Spleen (tissue), 11 donors: ENCODE results near the gene NFE2L2. TPM values are rescaled to one million over a fixed set of nuclear protein-coding genes. Genes with fewer than 3 reads are reported as not detected.

Experiments
- DNase-seq: peaks from one replicate; pipeline ENCODE4 v3.0.0-alpha.2; 2020
- H3K27ac ChIP-seq, 8 donors: fragments of 200-600 bp; sonication (generic) in 7 of 8; 1 replicate in 4 of 8; 2 replicates in 4 of 8; pipeline versions ENCODE4 v1.5.0 to v1.8.0; 2016 to 2021; ENCODE audit warnings: inconsistent platforms in 4 of 8, mild to moderate bottlenecking in 4 of 8, moderate library complexity in 1 of 8
- H3K27me3 ChIP-seq, 7 donors: fragments of 200-600 bp; sonication (generic) in 6 of 7; replicated peaks in 1 of 7; 1 replicate in 4 of 7; 2 replicates in 3 of 7; pipeline versions ENCODE4 v1.5.0 to v1.8.0; 2016 to 2021; ENCODE audit warnings: inconsistent platforms in 3 of 7, mild to moderate bottlenecking in 1 of 7
- H3K36me3 ChIP-seq, 6 donors: fragments of 200-600 bp; sonication (generic) in 5 of 6; 1 replicate in 4 of 6; 2 replicates in 2 of 6; pipeline versions ENCODE4 v1.5.0 to v1.8.0; 2016 to 2021; ENCODE audit warnings: inconsistent platforms in 2 of 6
- H3K4me1 ChIP-seq, 6 donors: fragments of 200-600 bp; sonication (generic) in 5 of 6; 1 replicate in 3 of 6; 2 replicates in 3 of 6; pipeline versions ENCODE4 v1.5.0 to v1.8.0; 2016 to 2021; ENCODE audit warnings: inconsistent platforms in 3 of 6
- H3K4me3 ChIP-seq, 8 donors: fragments of 200-600 bp; sonication (generic) in 7 of 8; 1 replicate in 4 of 8; 2 replicates in 4 of 8; pipeline versions ENCODE4 v1.5.0 to v1.8.0; 2016 to 2021; ENCODE audit warnings: inconsistent platforms in 4 of 8, mild to moderate bottlenecking in 4 of 8, moderate library complexity in 2 of 8
- H3K9me3 ChIP-seq, 8 donors: fragments of 200-600 bp; sonication (generic) in 7 of 8; 1 replicate in 4 of 8; 2 replicates in 4 of 8; pipeline versions ENCODE4 v1.5.0 to v1.8.0; 2016 to 2021; ENCODE audit warnings: inconsistent platforms in 4 of 8
- CTCF ChIP-seq, 11 experiments: fragments of 200-600 bp in 7 of 11; fragments of 450-650 bp in 4 of 11; sonication (generic) in 4 of 11; IDR thresholded peaks in 8 of 11; conservative IDR thresholded peaks in 3 of 11; 1 replicate in 7 of 11; 2 replicates in 4 of 11; pipeline versions ENCODE4 v1.4.0 to v1.8.0; 2016 to 2021; ENCODE audit warnings: antibody characterized with exemption in 11 of 11, inconsistent platforms in 4 of 11, mild to moderate bottlenecking in 1 of 11
- POLR2A ChIP-seq, 3 donors: fragments of 450-650 bp; IDR thresholded peaks; one replicate each; pipeline ENCODE4 v1.5.1; 2017; ENCODE audit warnings: antibody characterized with exemption in 3 of 3, mild to moderate bottlenecking in 1 of 3
- POLR2AphosphoS5 ChIP-seq, 3 donors: sonication (generic); formaldehyde crosslinking; IDR thresholded peaks; one replicate each; pipeline ENCODE4 v1.5.1; 2017; ENCODE audit warnings: antibody characterized with exemption in 3 of 3
- WGBS, 5 donors: extraction: QIAGEN DNeasy Blood & Tissue Kit in 3 of 5; methylation state at CpG; one replicate each; pipeline versions ENCODE4 v1.1.5 to v1.1.7; 2013 to 2018; 5-methylcytosine and 5-hydroxymethylcytosine counted together
- intact Hi-C: fragments of 100-400 bp; cut with DNase I; formaldehyde crosslinking; loops from one replicate; pipeline ENCODE4 v1.15.0; 2023; ENCODE audit warnings: low total_unique reads
- polyA plus RNA-seq, 3 donors: library from polyadenylated mRNA; stranded (reverse); fragments of 200-250 nt; gene quantifications; one replicate each; pipeline ENCODE4 v1.2.1, GENCODE V29; 2013
- total RNA-seq, 7 donors: library from RNA; depleted of rRNA in 3 of 7; stranded (reverse); fragments of >200 nt in 3 of 7; fragmentation: NEBNext Ultra II Directional in 4 of 7; extraction: Animal tissue kit (Norgen Biotek cat#: 25700) in 4 of 7; gene quantifications; one replicate each; pipeline versions ENCODE4 v1.1.0 to v1.2.1, GENCODE V29; 2016 to 2021
- donor health status: healthy with polysubstance abuse.
- donor health status: DM: no; HTN: no; CAD: no; lungs with moderate emphysema.
- donor health status: DM: no; HTN: no; CAD: no.
- donor health status: Bipolar disorder and iron deficiency.
- donor health status: healthy.
- donor health status: DM: no; HTN: no; CAD: no.
- donor health status: DM: yes; HTN: yes; CAD: no.

NFE2L2 gene
- total and polyA plus RNA-seq, 10 donors: 25.9 to 148 (median 101) TPM

GRCh38 chr2:177275040-177275742 lies 10.7 kb upstream of the NFE2L2 start:
- DNase-seq: no peak
- no peaks in the 10 kb centered on the region for H3K36me3 ChIP-seq
- no peaks in the 10 kb centered on the region for H3K9me3 ChIP-seq
- intact Hi-C loops: no loop called here
- H3K27me3 ChIP-seq: no peaks in the 10 kb centered on the region
- no peak overlapping the region for H3K27ac ChIP-seq
- H3K4me1 ChIP-seq: no peaks in the 10 kb centered on the region
- no peak overlapping the region for H3K4me3 ChIP-seq
- WGBS, 5 donors: 82 to 93% (median 91%) methylated on average over 5 of the region's 5 CpGs
- no peak for TF ChIP-seq POLR2A (IDR thresholded peaks at IDR 0.05)
- no peak for TF ChIP-seq CTCF (IDR thresholded peaks at IDR 0.05 in 8 of 11, conservative IDR thresholded peaks at IDR 0.05 in 3 of 11)
- no peak for TF ChIP-seq POLR2AphosphoS5 (IDR thresholded peaks at IDR 0.05)

- intact Hi-C loops: no loop called here
- Histone ChIP-seq H3K9me3 (no peaks in the 10 kb centered on the region), H3K4me1 (no peaks in the 10 kb centered on the region), H3K27ac (no peak overlapping the region), H3K36me3 (no peaks in the 10 kb centered on the region), H3K4me3 (no peak overlapping the region), H3K27me3 (no peaks in the 10 kb centered on the region)
- no peak for DNase-seq
- no peak for TF ChIP-seq POLR2AphosphoS5 (IDR thresholded peaks at IDR 0.05)
- TF ChIP-seq POLR2A (IDR thresholded peaks at IDR 0.05): no peak
- no peak for TF ChIP-seq CTCF (IDR thresholded peaks at IDR 0.05 in 8 of 11, conservative IDR thresholded peaks at IDR 0.05 in 3 of 11)
- WGBS, 5 donors: 90 to 97% (median 93%) methylated on average over 3 of the region's 3 CpGs
Measured at GRCh38 chr2:177273408-177273807, 8.9 kb upstream of the NFE2L2 start.

- no peak for TF ChIP-seq POLR2A (IDR thresholded peaks at IDR 0.05)
- Histone ChIP-seq H3K4me3 (no peak overlapping the region), H3K27me3 (no peaks in the 10 kb centered on the region), H3K4me1 (no peaks in the 10 kb centered on the region), H3K9me3 (no peaks in the 10 kb centered on the region), H3K36me3 (no peaks in the 10 kb centered on the region), H3K27ac (no peak overlapping the region)
- DNase-seq: no peak
- WGBS, 5 donors: 77 to 89% (median 82%) methylated on average over 2 of the region's 2 CpGs
- intact Hi-C loops: no loop called here
Measured at GRCh38 chr2:177272765-177273164, 8.2 kb upstream of the NFE2L2 start.

GRCh38 chr2:177271981-177272666 lies 7.6 kb upstream of the NFE2L2 start:
- DNase-seq: no peak
- WGBS, 5 donors: 94 to 97% (median 95%) methylated on average over 1 of the region's 1 CpG
- Histone ChIP-seq H3K27me3 (no peaks in the 10 kb centered on the region), H3K27ac (no peak overlapping the region), H3K4me1 (peaks cover 0 to 3% (median 0%) of the 10 kb centered on the region in 6 donors), H3K36me3 (no peaks in the 10 kb centered on the region), H3K9me3 (no peaks in the 10 kb centered on the region), H3K4me3 (no peak overlapping the region)
- intact Hi-C loops: no loop called here
- no peak for TF ChIP-seq CTCF (IDR thresholded peaks at IDR 0.05 in 8 of 11, conservative IDR thresholded peaks at IDR 0.05 in 3 of 11)
- no peak for TF ChIP-seq POLR2A (IDR thresholded peaks at IDR 0.05)
- no peak for TF ChIP-seq POLR2AphosphoS5 (IDR thresholded peaks at IDR 0.05)
